HCT116 (cell line): ENCODE results near the gene EDDM3A. TPM values are rescaled to one million over a fixed set of nuclear protein-coding genes. Genes with fewer than 3 reads are reported as not detected.

Experiments
- ATAC-seq: fragments of 200-7000 bp; cut with Tn5 transposase; 2 replicates; pipeline ENCODE4 v1.9.1; 2020; ENCODE audit warnings: mild to moderate bottlenecking, moderate library complexity
- BruUV-seq: library from RNA; stranded (reverse); fragments of 400-500 nt; replicated peaks from 2 replicates; lab custom pipeline; 2021; lab: Mats Ljungman, UMichigan
- CTCF ChIA-PET: fragments of 300-600 bp; sonication (Branson Sonifier 250); formaldehyde crosslinking; loops from one replicate; lab custom pipeline; 2021; ENCODE audit warnings: antibody characterized with exemption; lab: Charles Lee
- POLR2A ChIA-PET: fragments of 300-600, 350-600 bp; sonication (Branson Sonifier 250); formaldehyde crosslinking; loops from one replicate; lab custom pipeline; 2021; ENCODE audit warnings: antibody characterized with exemption; lab: Charles Lee
- RAD21 ChIA-PET, 2 experiments: fragments of 300-600 bp; sonication (Branson Sonifier 250); formaldehyde crosslinking; loops; one replicate each; lab custom pipeline; 2023; ENCODE audit warnings: low total read pairs in 2 of 2; ENCODE audit not compliant: uncharacterized antibody in 2 of 2, unreplicated experiment in 2 of 2, low non-redundant PET in 1 of 2; lab: Charles Lee
- DNase-seq: peaks from one replicate; pipeline ENCODE4 v3.0.0-alpha.2; 2010; ENCODE audit warnings: low read depth, low spot score
- H2AFZ ChIP-seq: fragments of 200-600 bp; shearing (Covaris generic), sonication (generic); 2 replicates; pipeline ENCODE4 v1.6.1; 2017; ENCODE audit warnings: low read depth, mixed run types, mixed read lengths, antibody characterized with exemption, low read length; ENCODE audit not compliant: poor library complexity, severe bottlenecking
- H3K27ac ChIP-seq: 2 replicates; pipeline ENCODE4 v1.5.1; 2012; ENCODE audit warnings: low read depth, low read length
- H3K27me3 ChIP-seq: fragments of 200-600 bp; sonication (generic); 2 replicates; pipeline ENCODE4 v1.6.1; 2016; ENCODE audit warnings: mixed run types, low read length, mixed read lengths; ENCODE audit not compliant: insufficient read depth
- H3K36me3 ChIP-seq, 2 experiments: fragments of 200-500 bp in 1 of 2; fragments of 200-600 bp in 1 of 2; sonication (Bioruptor generic) in 1 of 2; sonication (generic) in 1 of 2; 2 replicates each; pipeline versions ENCODE4 v1.5.1 to v1.6.1; 2014 to 2016; ENCODE audit warnings: low read length in 2 of 2, inconsistent platforms in 1 of 2, mixed read lengths in 1 of 2, mixed run types in 1 of 2; ENCODE audit not compliant: insufficient read depth in 2 of 2, control insufficient read depth in 1 of 2
- H3K4me1 ChIP-seq, 2 experiments: fragments of 200-600 bp in 1 of 2; sonication (generic) in 1 of 2; 2 replicates each; pipeline versions ENCODE4 v1.5.1 to v1.6.1; 2012 to 2017; ENCODE audit warnings: low read length in 2 of 2, inconsistent platforms in 1 of 2, mild to moderate bottlenecking in 1 of 2, mixed read lengths in 1 of 2, mixed run types in 1 of 2, moderate library complexity in 1 of 2; ENCODE audit not compliant: insufficient read depth in 2 of 2, control insufficient read depth in 1 of 2
- H3K4me2 ChIP-seq: fragments of 200-600 bp; sonication (generic); 2 replicates; pipeline ENCODE4 v1.6.1; 2017; ENCODE audit warnings: mixed run types, low read length, mixed read lengths
- H3K4me3 ChIP-seq, 2 experiments: fragments of 200-600 bp in 1 of 2; sonication (generic) in 1 of 2; replicated peaks in 1 of 2; 2 replicates each; pipeline ENCODE4 v1.5.1; 2011 to 2016; ENCODE audit warnings: low read length in 2 of 2, control low read depth in 1 of 2, low read depth in 1 of 2, mild to moderate bottlenecking in 1 of 2, mixed read lengths in 1 of 2, mixed run types in 1 of 2
- H3K79me2 ChIP-seq: fragments of 200-600 bp; sonication (generic); 2 replicates; pipeline ENCODE4 v1.6.1; 2017; ENCODE audit warnings: mild to moderate bottlenecking, mixed run types, low read length, moderate library complexity, mixed read lengths; ENCODE audit not compliant: insufficient read depth
- H3K9ac ChIP-seq: fragments of 200-600 bp; sonication (generic); 2 replicates; pipeline ENCODE4 v1.6.1; 2016; ENCODE audit warnings: low read length, mixed read lengths
- H3K9me2 ChIP-seq: fragments of 200-600 bp; sonication (generic), shearing (Covaris generic); 2 replicates; pipeline ENCODE4 v1.6.1; 2017; ENCODE audit warnings: mixed run types, mild to moderate bottlenecking, moderate library complexity; ENCODE audit not compliant: insufficient read depth
- H3K9me3 ChIP-seq, 2 experiments: fragments of 200-500 bp in 1 of 2; fragments of 200-600 bp in 1 of 2; sonication (Bioruptor generic) in 1 of 2; sonication (generic) in 1 of 2; 2 replicates each; pipeline ENCODE4 v1.6.1; 2014 to 2017; ENCODE audit warnings: low read length in 2 of 2, mixed read lengths in 2 of 2, inconsistent platforms in 1 of 2, low read depth in 1 of 2, mild to moderate bottlenecking in 1 of 2, mixed run types in 1 of 2, moderate library complexity in 1 of 2; ENCODE audit not compliant: control insufficient read depth in 1 of 2, insufficient read depth in 1 of 2
- H4K20me1 ChIP-seq: fragments of 200-600 bp; sonication (generic), shearing (Covaris generic); 2 replicates; pipeline ENCODE4 v1.6.1; 2017; ENCODE audit warnings: mixed run types, mild to moderate bottlenecking, moderate library complexity; ENCODE audit not compliant: insufficient read depth
- ELF1 ChIP-seq: IDR thresholded peaks from 2 replicates; pipeline ENCODE4 v1.6.1; 2012; ENCODE audit warnings: low read depth, borderline replicate concordance
- SP1 ChIP-seq: IDR thresholded peaks from 2 replicates; pipeline ENCODE4 v1.6.1; 2012; ENCODE audit warnings: low read depth
- SRF ChIP-seq: IDR thresholded peaks from 2 replicates; pipeline ENCODE4 v1.6.1; 2012; ENCODE audit warnings: low read depth
- ZNF274 ChIP-seq: fragments of 200-500 bp; sonication (Bioruptor generic); IDR thresholded peaks from 2 replicates; pipeline ENCODE4 v1.6.1; 2014; ENCODE audit warnings: mild to moderate bottlenecking, low read depth, low read length, inconsistent platforms
- intact Hi-C: fragments of 100-400 bp; cut with micrococcal nuclease; formaldehyde crosslinking; loops from 2 replicates; pipeline ENCODE4 v1.10.0; 2022
- total RNA-seq: library from RNA; stranded (reverse); gene quantifications from one replicate; pipeline ENCODE4 v1.2.1, GENCODE V29; 2021; ENCODE audit not compliant: unreplicated experiment

Gene EDDM3A
- total RNA-seq, 1 experiment from 2014 or later: not detected

DNA sequence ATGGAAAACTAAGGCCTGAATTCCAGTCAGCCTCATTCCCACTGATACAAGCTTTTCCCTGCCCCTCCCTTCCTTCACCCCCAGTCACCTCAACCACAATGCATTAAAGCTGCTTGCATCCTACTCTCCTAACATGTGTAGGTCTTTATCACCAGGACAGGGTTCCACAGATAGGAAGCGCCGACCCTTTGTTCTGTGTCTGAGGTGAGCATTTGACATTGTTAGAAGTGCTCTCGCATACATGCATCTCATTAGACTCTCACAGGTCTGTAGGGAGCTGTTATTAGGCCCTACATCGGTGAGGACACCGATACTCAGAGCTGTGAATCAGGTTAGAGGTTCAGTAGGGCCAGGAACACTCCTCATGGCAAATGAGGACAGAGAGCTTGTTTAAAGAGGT, 13.2 kb upstream of the EDDM3A start:
- Histone ChIP-seq H4K20me1 (no peaks in the 10 kb centered on the region), H3K9ac (no peak overlapping the region), H3K9me2 (no peaks in the 10 kb centered on the region), H3K27ac (no peak overlapping the region), H3K9me3 (no peaks in the 10 kb centered on the region), H3K27me3 (peaks cover 16% of the 10 kb centered on the region), H3K4me3 (no peak overlapping the region), H3K4me1 (no peaks in the 10 kb centered on the region), H3K79me2 (no peaks in the 10 kb centered on the region), H3K36me3 (no peaks in the 10 kb centered on the region), H2AFZ (no peak overlapping the region), H3K4me2 (no peak overlapping the region)
- intact Hi-C loops: no loop called here
- RAD21 ChIA-PET: no interaction called here
- no TSS peak for BruUV-seq
- DNase-seq: no peak
- CTCF ChIA-PET: no interaction called here
- no peak for ATAC-seq
- POLR2A ChIA-PET: no interaction called here
- no peak for TF ChIP-seq ZNF274
- TF ChIP-seq, all 23 proteins: peak for 0

DNA sequence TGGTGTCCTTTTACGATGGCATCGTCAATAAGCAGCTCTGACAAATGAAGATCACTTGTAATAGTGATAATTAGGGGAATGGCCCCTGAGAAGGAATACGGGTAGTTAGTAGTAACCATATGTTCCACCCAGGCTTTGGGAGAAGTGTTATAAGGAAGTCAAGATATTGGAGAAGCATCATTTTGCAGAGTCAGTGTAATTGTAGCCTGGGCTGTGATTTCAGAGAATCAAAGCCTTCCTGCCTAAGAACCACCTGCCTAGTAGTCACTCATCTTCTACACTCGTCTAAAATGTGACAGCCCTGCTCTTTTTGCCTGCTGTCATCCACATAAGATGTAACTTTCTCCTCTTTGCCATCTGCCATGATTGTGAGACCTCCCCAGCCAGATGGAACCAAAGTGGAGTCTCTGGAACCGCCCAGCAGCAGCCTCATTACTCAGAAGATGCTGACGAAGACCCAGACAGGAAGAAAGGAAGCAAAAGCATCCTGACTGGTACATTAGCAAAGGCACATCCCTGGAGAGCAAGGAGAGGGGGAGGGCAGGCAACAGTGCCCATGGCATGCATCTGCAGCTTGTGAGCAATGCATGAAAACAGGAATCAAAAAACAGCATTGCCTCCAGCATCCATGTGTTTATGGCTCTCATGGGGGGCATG, 12.6 kb upstream of the EDDM3A start:
- Histone ChIP-seq H4K20me1 (no peaks in the 10 kb centered on the region), H3K36me3 (no peaks in the 10 kb centered on the region), H3K4me1 (no peaks in the 10 kb centered on the region), H2AFZ (no peak overlapping the region), H3K27me3 (peaks cover 12% of the 10 kb centered on the region), H3K9me3 (no peaks in the 10 kb centered on the region), H3K79me2 (no peaks in the 10 kb centered on the region), H3K4me3 (no peak overlapping the region), H3K4me2 (no peak overlapping the region), H3K9ac (no peak overlapping the region), H3K27ac (no peak overlapping the region), H3K9me2 (no peaks in the 10 kb centered on the region)
- no TSS peak for BruUV-seq
- ATAC-seq (no peak), DNase-seq (no peak)
- CTCF ChIA-PET: no interaction called here
- RAD21 ChIA-PET: no interaction called here
- intact Hi-C loops: no loop called here
- POLR2A ChIA-PET: no interaction called here
- TF ChIP-seq ELF1: no peak
- TF ChIP-seq SP1: no peak
- no peak for TF ChIP-seq SRF
- TF ChIP-seq, all 23 proteins: peak for 0
